Activated T-cell treated with anti-CD3 and anti-CD28 coated beads, Interleukin-2, amount 50 U/mL, for 1 hour (primary cell): ENCODE results near the gene RSRC1.
"Not testable (repeated sequence)": the region's sequence is repeated elsewhere in the genome, so short reads cannot be mapped to it uniquely, and the experiment has no call there.

ENCODE experiments used
- DNase-seq: peaks from one replicate; pipeline ENCODE4 v3.0.0-alpha.2; 2020

The RSRC1 gene

GRCh38 chr3:158337110-158337509 lies 227.2 kb downstream of the RSRC1 start:
- no peak for DNase-seq

- DNase-seq: no peak
These were observed 229.7 kb downstream of the RSRC1 start for GRCh38 chr3:158339638-158340037.

- DNase-seq: not testable (repeated sequence)
These were observed 231.1 kb downstream of the RSRC1 start for GRCh38 chr3:158340951-158341350.

- no peak for DNase-seq
These were observed 238.1 kb downstream of the RSRC1 start for GRCh38 chr3:158347966-158348365.

GRCh38 chr3:158350971-158351370 lies 241.1 kb downstream of the RSRC1 start:
- no peak for DNase-seq

- DNase-seq: no peak
These were observed 242.7 kb downstream of the RSRC1 start for GRCh38 chr3:158352551-158352950.

- DNase-seq: no peak
These were observed 244.8 kb downstream of the RSRC1 start for GRCh38 chr3:158354713-158355112.

GRCh38 chr3:158355623-158356588 lies 246.0 kb downstream of the RSRC1 start:
- DNase-seq: no peak

- no peak for DNase-seq
These were observed 249.4 kb downstream of the RSRC1 start for GRCh38 chr3:158359339-158359738.

- DNase-seq: no peak
These were observed 251.0 kb downstream of the RSRC1 start for GRCh38 chr3:158360756-158361448.

GRCh38 chr3:158368271-158368670 lies 258.4 kb downstream of the RSRC1 start:
- DNase-seq: no peak

- no peak for DNase-seq
These were observed 259.4 kb downstream of the RSRC1 start for GRCh38 chr3:158369279-158369678.

- DNase-seq: no peak
These were observed 269.6 kb downstream of the RSRC1 start for GRCh38 chr3:158379517-158379916.

GRCh38 chr3:158381262-158381868 lies 271.5 kb downstream of the RSRC1 start:
- no peak for DNase-seq

- no peak for DNase-seq
These were observed 272.6 kb downstream of the RSRC1 start for GRCh38 chr3:158382479-158382878.

GRCh38 chr3:158384019-158384418 lies 274.1 kb downstream of the RSRC1 start:
- DNase-seq: no peak

- no peak for DNase-seq
These were observed 285.5 kb downstream of the RSRC1 start for GRCh38 chr3:158395421-158395820.

GRCh38 chr3:158402590-158402989 lies 292.7 kb downstream of the RSRC1 start:
- no peak for DNase-seq

- DNase-seq: no peak
These were observed 293.1 kb downstream of the RSRC1 start for GRCh38 chr3:158403013-158403412.

- DNase-seq: no peak
These were observed 294.3 kb downstream of the RSRC1 start for GRCh38 chr3:158404131-158404718.

GRCh38 chr3:158405507-158405906 lies 295.6 kb downstream of the RSRC1 start:
- no peak for DNase-seq

GRCh38 chr3:158407844-158408517 lies 298.1 kb downstream of the RSRC1 start:
- no peak for DNase-seq

- not testable (repeated sequence) for DNase-seq
These were observed 298.6 kb downstream of the RSRC1 start for GRCh38 chr3:158408518-158408897.
